Measurements from ENCODE around the gene SMCP. TPM values are rescaled to one million over a fixed set of nuclear protein-coding genes. Genes with fewer than 3 reads are reported as not detected.

Gene SMCP
- total RNA-seq = not detected
- long read RNA-seq = 0 reads

- no peaks in the 10 kb centered on the region for H3K27me3 ChIP-seq (ENCODE audit: low read depth)
- TF ChIP-seq CTCF (IDR thresholded peaks at IDR 0.05; ENCODE audit: borderline replicate concordance) = no peak
- no peaks in the 10 kb centered on the region for H3K4me1 ChIP-seq
- no peak within 1 kb of the TSS for H3K4me3 ChIP-seq
- H3K27ac ChIP-seq (replicated peaks) = no peak within 1 kb of the TSS
- intact Hi-C loops (cut with micrococcal nuclease) = no loop called here
- H3K9me3 ChIP-seq (replicated peaks) = no peaks in the 10 kb centered on the region
- no peaks in the 10 kb centered on the region for H3K36me3 ChIP-seq
- DNase-seq = no peak
Observed at GRCh38 chr1:152878042-152878441, at the start of gene SMCP. SMCP (plus strand) TSS chr1:152878322; CDS start chr1:152884423, 6,101 bp downstream.

- no peak for DNase-seq
- peaks cover 5% of the 10 kb centered on the region for H3K27me3 ChIP-seq (ENCODE audit: low read depth)
- H3K9me3 ChIP-seq (replicated peaks) = no peaks in the 10 kb centered on the region
- H3K36me3 ChIP-seq = no peaks in the 10 kb centered on the region
- intact Hi-C loops (cut with micrococcal nuclease) = no loop called here
- H3K4me3 ChIP-seq = no peak overlapping the region
- H3K4me1 ChIP-seq = no peaks in the 10 kb centered on the region
- TF ChIP-seq CTCF (IDR thresholded peaks at IDR 0.05; ENCODE audit: borderline replicate concordance) = no peak
- H3K27ac ChIP-seq (replicated peaks) = no peak overlapping the region
Observed at GRCh38 chr1:152836870-152837269, 41.3 kb upstream of the SMCP start.

- Histone ChIP-seq H3K27me3 (ENCODE audit: low read depth) (peaks cover 5% of the 10 kb centered on the region), H3K9me3 (replicated peaks) (no peaks in the 10 kb centered on the region), H3K36me3 (no peaks in the 10 kb centered on the region), H3K4me1 (no peaks in the 10 kb centered on the region), H3K4me3 (no peak within 1 kb of the TSS), H3K27ac (replicated peaks) (no peak within 1 kb of the TSS)
- intact Hi-C loops (cut with micrococcal nuclease) = no loop called here
- no peak for DNase-seq
- no peak for TF ChIP-seq CTCF (IDR thresholded peaks at IDR 0.05; ENCODE audit: borderline replicate concordance)
Observed at GRCh38 chr1:152842556-152842955, 35.6 kb upstream of the SMCP start, which contains the start of gene LCE6A. LCE6A (plus strand) TSS chr1:152842856; CDS start chr1:152843521, 665 bp downstream.

GRCh38 chr1:152855661-152856060 lies 22.5 kb upstream of the SMCP start:
- DNase-seq = no peak
- no peak overlapping the region for H3K27ac ChIP-seq (replicated peaks)
- H3K27me3 ChIP-seq (ENCODE audit: low read depth) = no peaks in the 10 kb centered on the region
- no peaks in the 10 kb centered on the region for H3K36me3 ChIP-seq
- no peak overlapping the region for H3K4me3 ChIP-seq
- no peaks in the 10 kb centered on the region for H3K4me1 ChIP-seq
- no peak for TF ChIP-seq CTCF (IDR thresholded peaks at IDR 0.05; ENCODE audit: borderline replicate concordance)
- intact Hi-C loops (cut with micrococcal nuclease) = no loop called here
- H3K9me3 ChIP-seq (replicated peaks) = no peaks in the 10 kb centered on the region

- no peaks in the 10 kb centered on the region for H3K36me3 ChIP-seq
- no peak overlapping the region for H3K4me3 ChIP-seq
- no peaks in the 10 kb centered on the region for H3K9me3 ChIP-seq (replicated peaks)
- DNase-seq = no peak
- intact Hi-C loops (cut with micrococcal nuclease) = no loop called here
- TF ChIP-seq CTCF (IDR thresholded peaks at IDR 0.05; ENCODE audit: borderline replicate concordance) = no peak
- H3K27ac ChIP-seq (replicated peaks) = no peak overlapping the region
- H3K4me1 ChIP-seq = no peaks in the 10 kb centered on the region
- H3K27me3 ChIP-seq (ENCODE audit: low read depth) = peaks cover 3% of the 10 kb centered on the region
Observed at GRCh38 chr1:152858062-152858461, 20.1 kb upstream of the SMCP start.

All from left ventricle myocardium inferior (tissue), 1 donor.